Kidney (tissue), 14 donors: ENCODE results near the gene CEP131. TPM values are rescaled to one million over a fixed set of nuclear protein-coding genes. Genes with fewer than 3 reads are reported as not detected.

Experiments
- DNase-seq, 5 donors: peaks; one replicate each; pipeline ENCODE4 v3.0.0-alpha.2; 2013 to 2020
- FAIRE-seq: peaks from 2 replicates; lab custom pipeline; 2012; peaks lifted over from hg19 to GRCh38; lab: Jason Lieb, UNC
- H3K27ac ChIP-seq, 2 donors: one replicate each; pipeline ENCODE4 v1.7.0; 2013; ENCODE audit warnings: low read depth in 2 of 2, low read length in 2 of 2, inconsistent platforms in 1 of 2
- H3K27me3 ChIP-seq: one replicate; pipeline ENCODE4 v1.7.1; 2013; ENCODE audit warnings: low read length, inconsistent platforms; ENCODE audit not compliant: control insufficient read depth, insufficient read depth
- H3K36me3 ChIP-seq, 3 donors: one replicate each; pipeline versions ENCODE4 v1.7.0 to v1.7.1; 2013; ENCODE audit warnings: low read length in 3 of 3, control low read depth in 1 of 3, inconsistent platforms in 1 of 3; ENCODE audit not compliant: insufficient read depth in 3 of 3, control insufficient read depth in 2 of 3
- H3K4me1 ChIP-seq, 3 donors: one replicate each; pipeline versions ENCODE4 v1.7.0 to v1.7.1; 2013; ENCODE audit warnings: low read length in 3 of 3, inconsistent platforms in 1 of 3, low read depth in 1 of 3; ENCODE audit not compliant: control insufficient read depth in 2 of 3, insufficient read depth in 2 of 3
- H3K4me3 ChIP-seq, 3 donors: one replicate each; pipeline versions ENCODE4 v1.7.0 to v1.8.1; 2013; ENCODE audit warnings: low read length in 3 of 3, control low read depth in 1 of 3, inconsistent platforms in 1 of 3
- H3K9ac ChIP-seq, 3 donors: one replicate each; pipeline versions ENCODE4 v1.7.0 to v1.7.1; 2013; ENCODE audit warnings: low read length in 3 of 3, control low read depth in 1 of 3, inconsistent platforms in 1 of 3
- H3K9me3 ChIP-seq, 3 donors: one replicate each; pipeline versions ENCODE4 v1.7.0 to v1.7.1; 2013; ENCODE audit warnings: low read length in 3 of 3, control low read depth in 1 of 3, inconsistent platforms in 1 of 3; ENCODE audit not compliant: control insufficient read depth in 2 of 3, insufficient read depth in 1 of 3
- intact Hi-C: fragments of 100-400 bp; cut with DNase I; formaldehyde crosslinking; loops from one replicate; pipeline ENCODE4 v1.11.1; 2022
- polyA plus RNA-seq: library from polyadenylated mRNA; stranded (reverse); fragments of 350-450 nt; fragmentation: Illumina TruSeq; extraction: RNeasy Lipid Tissue Mini Kit (QIAGEN cat#74804); gene quantifications from one replicate; pipeline ENCODE4 v1.2.3, GENCODE V29; 2014; ENCODE audit warnings: low read depth, low replicate concordance; ENCODE audit not compliant: insufficient read depth
- total RNA-seq: library from RNA; stranded (reverse); fragmentation: NEBNext Ultra II Directional; extraction: Animal tissue kit (Norgen Biotek cat#: 25700); gene quantifications from one replicate; pipeline ENCODE4 v1.2.1, GENCODE V29; 2021
- TF ChIP-seq, protein P1 (sequence below): IDR thresholded peaks from 3 replicates; pipeline ENCODE4 v1.5.1; 2012; ENCODE audit warnings: mild to moderate bottlenecking, moderate library complexity, borderline replicate concordance; ENCODE audit not compliant: insufficient read depth; ENCODE audit errors: extremely low read depth
- donor health status: control.
- donor health status: control.
- donor health status: control.
- donor health status: control.
- donor health status: control.
- donor health status: DM: yes; HTN: yes; CAD: no.
- donor health status: Normal renal cell carcinoma (clear cell type).

Gene CEP131
- total and polyA plus RNA-seq, 2 donors from 2014 or later, result 6.9 to 7.5 TPM

- H3K9me3 ChIP-seq, result no peaks in the 10 kb centered on the region
- intact Hi-C loops, result no loop called here
- DNase-seq (peak in 1 of 5 donors; percentile 47), FAIRE-seq (no peak)
- peaks cover 0 to 5% (median 4%) of the 10 kb centered on the region in 3 donors for H3K4me1 ChIP-seq
- H3K27ac ChIP-seq, result no peak overlapping the region
- no peak overlapping the region for H3K9ac ChIP-seq
- H3K4me3 ChIP-seq, result no peak overlapping the region
- peaks cover 0 to 13% (median 4%) of the 10 kb centered on the region in 3 donors for H3K36me3 ChIP-seq
- TF ChIP-seq, protein P1, sequence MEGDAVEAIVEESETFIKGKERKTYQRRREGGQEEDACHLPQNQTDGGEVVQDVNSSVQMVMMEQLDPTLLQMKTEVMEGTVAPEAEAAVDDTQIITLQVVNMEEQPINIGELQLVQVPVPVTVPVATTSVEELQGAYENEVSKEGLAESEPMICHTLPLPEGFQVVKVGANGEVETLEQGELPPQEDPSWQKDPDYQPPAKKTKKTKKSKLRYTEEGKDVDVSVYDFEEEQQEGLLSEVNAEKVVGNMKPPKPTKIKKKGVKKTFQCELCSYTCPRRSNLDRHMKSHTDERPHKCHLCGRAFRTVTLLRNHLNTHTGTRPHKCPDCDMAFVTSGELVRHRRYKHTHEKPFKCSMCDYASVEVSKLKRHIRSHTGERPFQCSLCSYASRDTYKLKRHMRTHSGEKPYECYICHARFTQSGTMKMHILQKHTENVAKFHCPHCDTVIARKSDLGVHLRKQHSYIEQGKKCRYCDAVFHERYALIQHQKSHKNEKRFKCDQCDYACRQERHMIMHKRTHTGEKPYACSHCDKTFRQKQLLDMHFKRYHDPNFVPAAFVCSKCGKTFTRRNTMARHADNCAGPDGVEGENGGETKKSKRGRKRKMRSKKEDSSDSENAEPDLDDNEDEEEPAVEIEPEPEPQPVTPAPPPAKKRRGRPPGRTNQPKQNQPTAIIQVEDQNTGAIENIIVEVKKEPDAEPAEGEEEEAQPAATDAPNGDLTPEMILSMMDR, result no peak
- H3K27me3 ChIP-seq, result no peaks in the 10 kb centered on the region
These were observed 24.7 kb upstream of the CEP131 start for GRCh38 chr17:81247339-81247990.

GRCh38 chr17:81246679-81247338 lies 24.0 kb upstream of the CEP131 start:
- H3K36me3 ChIP-seq, result peaks cover 0 to 10% (median 4%) of the 10 kb centered on the region in 3 donors
- H3K27ac ChIP-seq, result no peak overlapping the region
- peaks cover 0 to 4% (median 2%) of the 10 kb centered on the region in 3 donors for H3K4me1 ChIP-seq
- DNase-seq, result peak in 2 of 5 donors; percentile 50 to 74
- H3K27me3 ChIP-seq, result no peaks in the 10 kb centered on the region
- no peak for FAIRE-seq
- TF ChIP-seq, protein P1, result no peak
- H3K9me3 ChIP-seq, result no peaks in the 10 kb centered on the region
- H3K4me3 ChIP-seq, result no peak overlapping the region
- H3K9ac ChIP-seq, result no peak overlapping the region
- intact Hi-C loops, result no loop called here

DNA sequence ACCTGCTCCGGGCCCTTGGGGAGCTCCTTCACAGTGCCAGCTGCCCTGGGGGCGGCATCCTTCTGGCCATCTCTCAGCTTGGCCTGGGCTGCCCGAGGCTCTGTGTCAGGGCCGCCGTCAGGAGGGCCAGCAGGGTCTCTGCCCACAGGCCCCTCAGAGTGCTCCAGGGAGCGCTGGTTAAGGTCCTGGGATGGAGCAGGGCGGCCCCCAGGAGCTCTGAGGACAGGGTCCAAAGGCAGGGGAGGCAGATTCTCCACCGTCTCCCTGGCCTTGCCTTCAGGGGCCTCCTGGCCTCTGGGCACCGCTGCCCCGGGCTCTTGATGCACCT lies 23.5 kb upstream of the CEP131 start:
- TF ChIP-seq, protein P1, result no peak
- peak in 1 of 5 donors; percentile 61 for DNase-seq
- Histone ChIP-seq H3K27me3 (no peaks in the 10 kb centered on the region), H3K4me1 (peaks cover 0 to 4% (median 2%) of the 10 kb centered on the region in 3 donors), H3K4me3 (no peak overlapping the region), H3K9ac (no peak overlapping the region), H3K9me3 (no peaks in the 10 kb centered on the region), H3K27ac (no peak overlapping the region), H3K36me3 (peaks cover 0 to 10% (median 4%) of the 10 kb centered on the region in 3 donors)
- intact Hi-C loops, result no loop called here
- FAIRE-seq, result no peak
